Inferior parietal cortex (tissue), 1 donor: Measurements from ENCODE around the gene OCEL1.
"Not testable (repeated sequence)": the region's sequence is repeated elsewhere in the genome, so short reads cannot be mapped to it uniquely, and the experiment has no call there.

Source experiments
- DNase-seq: peaks from one replicate; pipeline ENCODE4 v3.0.0-alpha.2; 2016; ENCODE audit errors: extremely low spot score

OCEL1 gene

DNA sequence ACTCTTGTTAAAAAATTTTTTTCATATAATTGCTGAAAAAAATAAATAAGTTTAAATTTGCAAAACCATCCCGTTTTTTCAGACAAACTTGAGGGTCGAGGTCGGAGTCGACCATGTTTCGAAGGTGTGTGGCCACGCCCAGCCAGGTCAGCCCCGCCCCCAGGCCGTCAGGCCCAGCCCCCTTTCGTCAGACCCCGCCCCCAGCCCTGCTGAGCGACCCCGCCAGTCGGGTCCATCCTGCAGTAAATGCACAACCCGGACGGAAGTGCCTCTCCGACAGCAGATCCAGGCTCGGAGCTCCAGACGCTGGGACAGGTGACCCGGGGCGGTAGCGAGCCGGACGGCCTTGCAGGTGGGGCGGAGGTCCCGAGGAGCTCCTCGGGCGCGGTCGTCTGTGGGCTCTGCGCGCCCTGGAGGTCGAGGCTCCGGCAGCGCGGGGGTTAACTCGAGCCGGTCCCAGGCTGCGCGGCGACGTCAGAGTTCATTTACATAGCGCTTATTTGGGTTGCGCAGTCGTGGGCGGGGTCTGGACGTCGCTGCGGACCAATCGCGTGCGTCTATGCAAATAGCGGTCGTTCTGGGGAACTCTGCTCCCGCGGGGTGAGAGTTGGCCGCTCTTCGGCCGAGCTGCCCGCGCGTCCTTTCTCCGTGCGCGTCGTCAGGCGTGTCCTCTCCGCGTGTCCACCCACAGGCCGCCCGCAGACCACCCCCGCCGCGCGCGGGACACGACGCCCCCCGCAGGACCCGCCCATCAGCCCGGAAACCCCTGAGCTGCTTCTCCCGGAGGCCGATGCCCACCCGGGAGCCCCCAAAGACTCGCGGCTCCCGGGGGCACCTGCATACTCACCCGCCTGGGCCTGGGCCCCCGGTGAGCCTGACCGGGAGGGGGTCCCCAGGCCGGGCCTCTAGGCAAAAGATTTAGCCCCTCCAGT lies at the start of gene OCEL1:
TSS of gene OCEL1 (plus strand) at position 225 of the 932 bp plus-strand sequence. CDS start at position 247, 22 bp downstream.
- peak; percentile 98 for DNase-seq

DNA sequence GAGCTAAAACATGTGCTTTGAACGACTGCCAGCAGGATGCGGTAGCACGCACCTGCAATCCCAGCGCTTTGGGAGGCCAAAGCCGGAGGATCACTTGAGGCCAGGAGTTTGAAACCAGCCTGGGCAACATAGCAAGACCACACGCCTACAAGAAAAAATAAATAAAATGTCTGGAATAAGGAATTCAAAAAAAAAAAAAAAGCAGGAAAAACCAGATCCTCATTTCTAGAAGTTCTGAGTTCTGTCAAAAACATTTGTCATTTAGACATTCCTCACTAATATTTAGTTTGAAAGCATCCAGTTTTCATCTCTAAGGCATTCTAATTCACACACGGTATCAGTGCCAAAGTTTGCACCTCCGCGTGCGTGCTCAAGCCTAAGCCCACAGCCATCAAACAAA lies 47.7 kb upstream of the OCEL1 start:
- no peak for DNase-seq

GRCh38 chr19:17180997-17181702 lies 44.9 kb upstream of the OCEL1 start:
- DNase-seq: no peak

GRCh38 chr19:17183271-17183761 lies 42.7 kb upstream of the OCEL1 start:
- no peak for DNase-seq

- DNase-seq: peak; percentile 3
Measured at GRCh38 chr19:17183858-17184321, 42.1 kb upstream of the OCEL1 start.

DNA sequence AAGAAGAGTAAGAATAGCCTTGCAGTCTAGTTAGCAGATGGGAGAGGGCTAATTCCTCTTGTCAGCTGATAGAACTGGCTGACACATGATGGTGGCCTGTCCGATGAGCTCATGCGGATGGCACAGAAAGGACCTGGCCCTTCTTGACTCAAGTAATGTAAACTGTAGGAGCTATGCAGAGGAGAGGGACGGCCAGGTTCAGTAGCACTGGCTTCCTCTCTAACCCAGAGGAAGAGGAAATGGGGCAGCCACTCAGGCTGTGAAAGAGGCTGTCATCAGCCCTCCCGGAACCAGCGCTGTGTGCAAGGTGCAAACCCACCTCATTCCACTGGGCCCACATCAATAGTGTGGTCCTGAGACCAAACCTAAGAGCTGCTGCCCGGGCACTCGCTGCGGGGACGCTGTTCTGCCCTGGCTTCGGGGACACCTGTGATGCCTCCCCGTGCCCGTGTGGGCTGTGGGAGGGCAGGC lies 41.6 kb upstream of the OCEL1 start:
- DNase-seq: no peak

DNA sequence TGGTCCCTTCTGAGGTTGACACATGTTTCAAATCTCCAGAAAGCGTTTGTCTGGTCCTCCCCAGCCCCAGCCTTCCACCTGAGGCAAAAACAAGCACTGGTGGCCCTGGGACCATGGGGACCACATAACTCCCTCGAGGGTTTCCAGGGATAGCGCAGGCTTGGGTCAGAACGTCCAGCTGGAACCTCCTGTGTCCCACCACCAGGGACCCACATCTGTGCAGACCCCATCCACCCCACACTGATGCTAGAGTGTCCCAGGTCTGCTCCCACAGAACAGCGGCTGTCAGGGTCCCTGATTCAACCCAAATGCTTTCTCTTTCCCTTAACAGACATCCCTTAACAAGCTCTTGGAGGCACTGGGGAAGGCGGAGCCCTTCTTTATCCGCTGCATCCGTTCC lies 40.4 kb upstream of the OCEL1 start:
- DNase-seq: no peak

- not testable (repeated sequence) for DNase-seq
Measured at GRCh38 chr19:17191736-17192135, 34.3 kb upstream of the OCEL1 start.

DNA sequence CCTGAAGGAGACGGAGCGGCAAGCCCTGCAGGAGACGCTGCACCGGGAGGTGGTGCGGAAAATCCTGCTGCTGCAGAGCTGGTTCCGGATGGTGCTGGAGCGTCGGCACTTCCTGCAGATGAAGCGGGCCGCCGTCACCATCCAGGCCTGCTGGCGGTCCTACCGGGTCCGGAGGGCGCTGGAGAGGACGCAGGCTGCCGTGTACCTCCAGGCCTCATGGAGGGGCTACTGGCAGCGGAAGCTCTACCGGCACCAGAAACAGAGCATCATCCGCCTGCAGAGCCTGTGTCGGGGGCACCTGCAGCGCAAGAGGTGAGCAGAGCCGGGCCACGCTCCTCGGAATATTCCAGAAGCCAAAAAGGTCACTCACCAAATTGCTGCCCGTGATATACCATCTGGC lies 33.3 kb upstream of the OCEL1 start:
- DNase-seq: no peak

DNA sequence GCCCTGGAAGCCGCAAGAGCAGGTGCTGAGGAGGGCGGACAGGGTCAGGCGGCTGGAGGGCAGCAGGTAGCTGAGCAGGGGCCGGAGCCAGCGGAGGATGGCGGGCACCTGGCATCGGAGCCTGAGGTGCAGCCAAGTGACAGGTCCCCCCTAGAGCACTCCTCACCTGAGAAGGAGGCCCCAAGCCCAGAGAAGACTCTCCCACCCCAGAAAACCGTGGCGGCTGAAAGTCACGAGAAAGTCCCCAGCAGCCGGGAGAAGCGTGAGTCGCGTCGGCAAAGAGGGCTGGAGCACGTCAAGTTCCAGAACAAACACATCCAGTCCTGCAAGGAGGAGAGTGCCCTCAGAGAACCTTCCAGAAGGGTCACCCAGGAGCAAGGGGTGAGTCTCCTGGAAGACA lies 31.4 kb upstream of the OCEL1 start:
- DNase-seq: no peak

DNA sequence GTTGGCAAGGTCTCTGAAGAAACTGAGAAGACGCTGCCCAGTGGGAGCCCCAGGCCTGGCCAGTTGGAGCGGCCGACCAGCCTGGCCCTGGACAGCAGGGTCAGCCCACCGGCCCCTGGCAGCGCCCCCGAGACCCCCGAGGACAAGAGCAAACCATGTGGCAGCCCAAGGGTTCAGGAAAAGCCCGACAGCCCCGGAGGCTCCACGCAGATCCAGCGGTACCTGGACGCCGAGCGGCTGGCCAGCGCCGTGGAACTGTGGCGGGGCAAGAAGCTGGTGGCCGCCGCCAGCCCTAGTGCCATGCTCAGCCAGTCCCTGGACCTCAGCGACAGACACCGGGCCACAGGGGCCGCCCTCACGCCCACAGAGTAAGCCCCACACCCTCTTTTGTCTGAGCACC lies 30.9 kb upstream of the OCEL1 start:
- no peak for DNase-seq

GRCh38 chr19:17196610-17197009 lies 29.4 kb upstream of the OCEL1 start:
- no peak for DNase-seq

GRCh38 chr19:17197666-17198065 lies 28.4 kb upstream of the OCEL1 start:
- no peak for DNase-seq

- no peak for DNase-seq
Measured at GRCh38 chr19:17200408-17201079, 25.5 kb upstream of the OCEL1 start.

- DNase-seq: no peak
Measured at GRCh38 chr19:17202249-17202648, 23.8 kb upstream of the OCEL1 start.

- no peak for DNase-seq
Measured at GRCh38 chr19:17202713-17203112, 23.3 kb upstream of the OCEL1 start.

DNA sequence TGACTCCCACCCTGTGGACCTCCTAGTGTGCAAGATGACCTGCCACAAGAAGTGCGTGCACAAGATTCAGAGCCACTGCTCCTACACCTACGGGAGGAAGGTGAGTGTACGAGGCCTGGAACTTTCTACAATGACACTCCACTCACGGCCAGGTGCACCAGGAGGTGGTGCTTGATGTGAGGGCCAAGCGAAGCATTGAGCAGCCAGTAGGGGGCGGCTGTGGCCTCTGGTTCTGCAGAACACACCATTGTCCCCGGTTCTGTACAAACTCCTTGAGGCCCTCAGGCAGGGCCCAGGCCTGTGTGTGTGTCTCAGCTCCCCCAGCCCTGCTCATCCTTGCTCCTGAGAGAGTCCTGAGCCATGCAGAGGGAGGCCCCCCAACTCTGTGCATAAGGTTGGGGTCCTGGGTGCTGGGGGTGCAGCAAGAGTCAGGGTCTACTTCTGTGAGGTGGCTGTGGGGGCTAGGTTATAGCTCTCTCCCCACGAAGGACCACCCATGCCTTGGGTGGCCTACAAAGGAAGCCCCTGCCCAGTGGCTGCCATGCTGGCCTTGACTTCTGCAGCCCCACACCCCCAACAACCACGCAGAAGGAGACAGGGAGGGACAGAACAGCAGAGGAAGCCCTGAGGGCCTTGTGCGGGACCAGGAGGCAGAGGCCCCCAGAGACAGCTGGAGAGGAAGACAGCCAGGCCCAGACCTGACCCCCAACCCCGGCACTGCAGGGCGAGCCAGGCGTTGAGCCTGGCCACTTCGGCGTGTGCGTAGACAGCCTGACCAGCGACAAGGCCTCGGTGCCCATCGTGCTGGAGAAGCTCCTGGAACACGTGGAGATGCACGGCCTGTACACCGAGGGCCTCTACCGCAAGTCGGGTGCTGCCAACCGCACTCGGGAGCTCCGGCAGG lies 20.5 kb upstream of the OCEL1 start:
- DNase-seq: peak; percentile 42

- DNase-seq: no peak
Measured at GRCh38 chr19:17206736-17207581, 19.1 kb upstream of the OCEL1 start.

GRCh38 chr19:17209126-17210036 lies 16.6 kb upstream of the OCEL1 start:
- peak; percentile 15 for DNase-seq
